ENCODE results near the gene RBM24. TPM values are rescaled to one million over a fixed set of nuclear protein-coding genes. Genes with fewer than 3 reads are reported as not detected.

The RBM24 gene
- total and polyA plus RNA-seq, 2 donors (not counting 1 experiment from before 2014, with no cell fraction given) = not detected

DNA sequence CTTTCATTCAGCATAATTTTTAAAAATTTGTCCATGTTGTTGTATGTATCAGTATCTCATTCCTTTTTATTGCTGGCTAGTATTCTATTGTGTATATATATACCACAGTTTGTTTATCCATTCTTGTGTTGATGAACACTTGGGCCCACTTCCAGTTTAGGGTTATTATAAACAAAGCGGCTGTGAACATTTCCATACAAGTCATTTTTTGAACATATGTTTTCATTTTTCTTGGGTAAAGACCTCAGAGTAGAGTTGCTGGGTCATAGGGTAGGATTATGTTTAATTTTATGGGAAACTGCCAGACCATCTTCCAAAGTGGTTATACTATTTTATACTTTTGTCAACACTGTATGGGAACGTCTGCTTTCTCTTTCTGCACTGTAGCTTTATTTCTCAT, 55.3 kb downstream of the RBM24 start:
- no peak for ATAC-seq (ENCODE audit: low read depth)
- CTCF ChIA-PET = no interaction called here

DNA sequence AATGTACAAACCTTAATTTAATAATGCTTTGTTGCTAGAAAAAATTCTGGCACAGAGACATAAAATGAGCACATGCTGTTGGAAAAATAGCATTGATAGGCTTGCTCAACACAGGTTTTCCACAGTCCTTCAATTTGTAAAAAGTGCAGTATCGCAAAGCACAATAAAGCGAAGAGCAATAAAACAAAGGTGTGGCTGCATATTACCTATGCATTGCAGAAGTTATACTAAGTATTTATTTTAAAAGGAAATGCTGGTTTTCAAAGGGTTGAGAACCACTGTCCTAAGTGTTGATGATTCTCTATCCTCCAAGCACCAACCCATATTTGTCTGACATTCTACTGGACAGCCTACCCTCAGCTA, 58.1 kb downstream of the RBM24 start:
- no peak for DNase-seq
- no peaks in the 10 kb centered on the region for H3K27me3 Mint-ChIP-seq

More for the DNA sequence above, 55.3 kb downstream of the RBM24 start:
- no peak overlapping the region for H3K4me2 ChIP-seq (replicated peaks; ENCODE audit: low read depth, low read length, poor library complexity, severe bottlenecking)
- no peak overlapping the region for H3K9ac ChIP-seq (ENCODE audit: low read length)
- WGBS (ENCODE audit: insufficient coverage) = no CpG with 5 or more reads among the region's 2 CpGs
- Mint-ChIP-seq H3K27ac (no peak overlapping the region), H3K4me3 (no peak overlapping the region), H3K9me3 (ENCODE audit: insufficient read depth) (peaks cover under 1% of the 10 kb centered on the region), H3K27me3 (no peaks in the 10 kb centered on the region), H3K4me1 (no peaks in the 10 kb centered on the region)
- no peak for DNase-seq
- no peak overlapping the region for H2AFZ ChIP-seq (ENCODE audit: insufficient read depth, low read depth, low read length, poor library complexity, severe bottlenecking)
- POLR2A ChIA-PET = no interaction called here
- H3K27ac ChIP-seq (ENCODE audit: low read length in 2 of 2) = no peak overlapping the region
- H3K79me2 ChIP-seq (ENCODE audit: control insufficient read depth, insufficient read depth, low read length) = no peaks in the 10 kb centered on the region
- intact Hi-C loops (cut with micrococcal nuclease) = no loop called here
- no peaks in the 10 kb centered on the region for H3K4me1 ChIP-seq (ENCODE audit: control insufficient read depth in 2 of 2, insufficient read depth in 2 of 2, low read length in 2 of 2)
- H3K4me3 ChIP-seq (ENCODE audit: control extremely low read depth in 1 of 5, extremely low read depth in 1 of 5, insufficient read depth in 1 of 5, low read depth in 2 of 5, low read length in 4 of 5) = no peak overlapping the region
- TF ChIP-seq, protein P1, sequence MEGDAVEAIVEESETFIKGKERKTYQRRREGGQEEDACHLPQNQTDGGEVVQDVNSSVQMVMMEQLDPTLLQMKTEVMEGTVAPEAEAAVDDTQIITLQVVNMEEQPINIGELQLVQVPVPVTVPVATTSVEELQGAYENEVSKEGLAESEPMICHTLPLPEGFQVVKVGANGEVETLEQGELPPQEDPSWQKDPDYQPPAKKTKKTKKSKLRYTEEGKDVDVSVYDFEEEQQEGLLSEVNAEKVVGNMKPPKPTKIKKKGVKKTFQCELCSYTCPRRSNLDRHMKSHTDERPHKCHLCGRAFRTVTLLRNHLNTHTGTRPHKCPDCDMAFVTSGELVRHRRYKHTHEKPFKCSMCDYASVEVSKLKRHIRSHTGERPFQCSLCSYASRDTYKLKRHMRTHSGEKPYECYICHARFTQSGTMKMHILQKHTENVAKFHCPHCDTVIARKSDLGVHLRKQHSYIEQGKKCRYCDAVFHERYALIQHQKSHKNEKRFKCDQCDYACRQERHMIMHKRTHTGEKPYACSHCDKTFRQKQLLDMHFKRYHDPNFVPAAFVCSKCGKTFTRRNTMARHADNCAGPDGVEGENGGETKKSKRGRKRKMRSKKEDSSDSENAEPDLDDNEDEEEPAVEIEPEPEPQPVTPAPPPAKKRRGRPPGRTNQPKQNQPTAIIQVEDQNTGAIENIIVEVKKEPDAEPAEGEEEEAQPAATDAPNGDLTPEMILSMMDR (IDR thresholded peaks at IDR 0.05) = no peak
- no peak for TF ChIP-seq EZH2 (IDR thresholded peaks at IDR 0.05; ENCODE audit: borderline replicate concordance, insufficient read depth, low read depth, low read length, poor library complexity, severe bottlenecking)
- H3K36me3 ChIP-seq (replicated peaks in 1 of 2; ENCODE audit: control extremely low read depth in 1 of 2, control insufficient read depth in 1 of 2, extremely low read depth in 1 of 2, insufficient read depth in 2 of 2, low read length in 1 of 2) = no peaks in the 10 kb centered on the region
- no peaks in the 10 kb centered on the region for H4K20me1 ChIP-seq (ENCODE audit: control insufficient read depth, insufficient read depth, low read length, poor library complexity, severe bottlenecking)
- H3K27me3 ChIP-seq (replicated peaks in 1 of 4; ENCODE audit: control extremely low read depth in 1 of 4, control insufficient read depth in 3 of 4, insufficient read depth in 4 of 4, low read length in 3 of 4) = no peaks in the 10 kb centered on the region
- peaks cover 0 to 21% (median 0%) of the 10 kb centered on the region in 3 donors for H3K9me3 ChIP-seq (ENCODE audit: control extremely low read depth in 1 of 3, control insufficient read depth in 2 of 3, insufficient read depth in 1 of 3, low read length in 2 of 3)

More for the DNA sequence above, 58.1 kb downstream of the RBM24 start:
- no peak for ATAC-seq (ENCODE audit: low read depth)
- peaks cover 4% of the 10 kb centered on the region for H3K9me3 Mint-ChIP-seq (ENCODE audit: insufficient read depth)
- H3K27ac Mint-ChIP-seq = no peak overlapping the region
- intact Hi-C loops (cut with micrococcal nuclease) = no loop called here
- no peak overlapping the region for H3K4me2 ChIP-seq (replicated peaks; ENCODE audit: low read depth, low read length, poor library complexity, severe bottlenecking)
- ChIA-PET POLR2A (no interaction called here), CTCF (no interaction called here)
- H3K4me1 ChIP-seq (ENCODE audit: control insufficient read depth in 2 of 2, insufficient read depth in 2 of 2, low read length in 2 of 2) = no peaks in the 10 kb centered on the region
- no peaks in the 10 kb centered on the region for H4K20me1 ChIP-seq (ENCODE audit: control insufficient read depth, insufficient read depth, low read length, poor library complexity, severe bottlenecking)
- WGBS (ENCODE audit: insufficient coverage) = 100% methylated on average over 1 of the region's 2 CpGs
- H3K4me3 Mint-ChIP-seq = no peak overlapping the region
- H3K4me1 Mint-ChIP-seq = no peaks in the 10 kb centered on the region
- no peak overlapping the region for H3K4me3 ChIP-seq (ENCODE audit: control extremely low read depth in 1 of 5, extremely low read depth in 1 of 5, insufficient read depth in 1 of 5, low read depth in 2 of 5, low read length in 4 of 5)
- H3K9ac ChIP-seq (ENCODE audit: low read length) = no peak overlapping the region
- H3K27ac ChIP-seq (ENCODE audit: low read length in 2 of 2) = no peak overlapping the region
- no peaks in the 10 kb centered on the region for H3K79me2 ChIP-seq (ENCODE audit: control insufficient read depth, insufficient read depth, low read length)
- H3K36me3 ChIP-seq (replicated peaks in 1 of 2; ENCODE audit: control extremely low read depth in 1 of 2, control insufficient read depth in 1 of 2, extremely low read depth in 1 of 2, insufficient read depth in 2 of 2, low read length in 1 of 2) = no peaks in the 10 kb centered on the region
- no peak overlapping the region for H2AFZ ChIP-seq (ENCODE audit: insufficient read depth, low read depth, low read length, poor library complexity, severe bottlenecking)
- TF ChIP-seq EZH2 (IDR thresholded peaks at IDR 0.05; ENCODE audit: borderline replicate concordance, insufficient read depth, low read depth, low read length, poor library complexity, severe bottlenecking) = no peak
- TF ChIP-seq, protein P1 (IDR thresholded peaks at IDR 0.05) = no peak
- H3K27me3 ChIP-seq (replicated peaks in 1 of 4; ENCODE audit: control extremely low read depth in 1 of 4, control insufficient read depth in 3 of 4, insufficient read depth in 4 of 4, low read length in 3 of 4) = no peaks in the 10 kb centered on the region
- peaks cover 0 to 12% (median 0%) of the 10 kb centered on the region in 3 donors for H3K9me3 ChIP-seq (ENCODE audit: control extremely low read depth in 1 of 3, control insufficient read depth in 2 of 3, insufficient read depth in 1 of 3, low read length in 2 of 3)

Data from B cell (primary cell).